ENCODE data around the gene NACC2.
A peak's percentile ranks its signal among the peaks of the same experiment; 100 is the strongest.

Gene NACC2

GRCh38 chr9:136084063-136084944, 10.8 kb downstream of the NACC2 start:
- no peak overlapping the region for H3K4me3 ChIP-seq (replicated peaks in 1 of 2; ENCODE audit: low read depth in 2 of 2, low read length in 2 of 2)
- DNase-seq (ENCODE audit: low read depth in 2 of 2): no peak
- TF ChIP-seq CTCF (IDR thresholded peaks at IDR 0.05; ENCODE audit: low read depth, low read length): no peak

GRCh38 chr9:136083558-136084062, 11.5 kb downstream of the NACC2 start:
- no peak overlapping the region for H3K4me3 ChIP-seq (replicated peaks in 1 of 2; ENCODE audit: low read depth in 2 of 2, low read length in 2 of 2)
- no peak for DNase-seq (ENCODE audit: low read depth in 2 of 2)
- TF ChIP-seq CTCF (IDR thresholded peaks at IDR 0.05; ENCODE audit: low read depth, low read length): no peak

- no peak overlapping the region for H3K4me3 ChIP-seq (replicated peaks in 1 of 2; ENCODE audit: low read depth in 2 of 2, low read length in 2 of 2)
- TF ChIP-seq CTCF (IDR thresholded peaks at IDR 0.05; ENCODE audit: low read depth, low read length): no peak
These were observed 12.4 kb downstream of the NACC2 start for GRCh38 chr9:136082496-136083361.

GRCh38 chr9:136081826-136082495, 13.1 kb downstream of the NACC2 start:
- no peak for TF ChIP-seq CTCF (IDR thresholded peaks at IDR 0.05; ENCODE audit: low read depth, low read length)
- no peak for DNase-seq (ENCODE audit: low read depth in 2 of 2)

More at GRCh38 chr9:136082496-136083361, 12.4 kb downstream of the NACC2 start:
- DNase-seq (ENCODE audit: low read depth in 2 of 2): no peak

GRCh38 chr9:136081113-136081825, 13.8 kb downstream of the NACC2 start:
- peak; percentile 9 to 29 for DNase-seq (ENCODE audit: low read depth in 2 of 2)
- no peak for TF ChIP-seq CTCF (IDR thresholded peaks at IDR 0.05; ENCODE audit: low read depth, low read length)
- no peak overlapping the region for H3K4me3 ChIP-seq (replicated peaks in 1 of 2; ENCODE audit: low read depth in 2 of 2, low read length in 2 of 2)

More at GRCh38 chr9:136081826-136082495, 13.1 kb downstream of the NACC2 start:
- H3K4me3 ChIP-seq (replicated peaks in 1 of 2; ENCODE audit: low read depth in 2 of 2, low read length in 2 of 2): no peak overlapping the region

GRCh38 chr9:136080716-136081112, 14.4 kb downstream of the NACC2 start:
- TF ChIP-seq CTCF (IDR thresholded peaks at IDR 0.05; ENCODE audit: low read depth, low read length): no peak
- H3K4me3 ChIP-seq (replicated peaks in 1 of 2; ENCODE audit: low read depth in 2 of 2, low read length in 2 of 2): no peak overlapping the region
- DNase-seq (ENCODE audit: low read depth in 2 of 2): no peak

Data from cardiac fibroblast (primary cell).